Activated CD4-positive, alpha-beta T cell treated with anti-CD3 and anti-CD28 coated beads, Interleukin-2, amount 50 U/mL, for 4 hours (primary cell): ENCODE results near the gene LAPTM5.

ENCODE experiments used
- DNase-seq, 2 experiments: peaks; one replicate each; pipeline ENCODE4 v3.0.0-alpha.2; 2020

LAPTM5 gene

GRCh38 chr1:30740251-30741238 is 17.0 kb downstream of the LAPTM5 start:
- DNase-seq: no peak

- no peak for DNase-seq
Observed at GRCh38 chr1:30739601-30740000, 18.0 kb downstream of the LAPTM5 start.

GRCh38 chr1:30738715-30739559 is 18.6 kb downstream of the LAPTM5 start:
- no peak for DNase-seq

GRCh38 chr1:30738040-30738714 is 19.4 kb downstream of the LAPTM5 start:
- no peak for DNase-seq

GRCh38 chr1:30737357-30738039 is 20.1 kb downstream of the LAPTM5 start:
- DNase-seq: no peak

- no peak for DNase-seq
Observed at GRCh38 chr1:30735668-30736498, 21.7 kb downstream of the LAPTM5 start.

GRCh38 chr1:30735124-30735523 is 22.4 kb downstream of the LAPTM5 start:
- no peak for DNase-seq

GRCh38 chr1:30734580-30734979 is 23.0 kb downstream of the LAPTM5 start:
- DNase-seq: no peak

- no peak for DNase-seq
Observed at GRCh38 chr1:30734106-30734505, 23.5 kb downstream of the LAPTM5 start.

- DNase-seq: no peak
Observed at GRCh38 chr1:30733493-30733892, 24.1 kb downstream of the LAPTM5 start.

- no peak for DNase-seq
Observed at GRCh38 chr1:30732277-30732996, 25.1 kb downstream of the LAPTM5 start.

- DNase-seq: no peak
Observed at GRCh38 chr1:30731806-30732276, 25.7 kb downstream of the LAPTM5 start.

- DNase-seq: no peak
Observed at GRCh38 chr1:30731109-30731805, 26.3 kb downstream of the LAPTM5 start.

- DNase-seq: no peak
Observed at GRCh38 chr1:30730346-30731108, 27.0 kb downstream of the LAPTM5 start.

- DNase-seq: no peak
Observed at GRCh38 chr1:30729901-30730300, 27.7 kb downstream of the LAPTM5 start.

- DNase-seq: no peak
Observed at GRCh38 chr1:30728832-30729638, 28.5 kb downstream of the LAPTM5 start.

GRCh38 chr1:30728340-30728739 is 29.2 kb downstream of the LAPTM5 start:
- no peak for DNase-seq

GRCh38 chr1:30727824-30728223 is 29.8 kb downstream of the LAPTM5 start:
- no peak for DNase-seq
